NOMO-1 (cell line): ENCODE results near the gene YTHDC2.
"Not testable (repeated sequence)": the region's sequence is repeated elsewhere in the genome, so short reads cannot be mapped to it uniquely, and the experiment has no call there.

Experiments used
- DNase-seq, 2 experiments: peaks; one replicate each; lab custom pipeline; 2025; ENCODE audit not compliant: unreplicated experiment in 2 of 2; lab: John Stamatoyannopoulos, UW

Gene YTHDC2

GRCh38 chr5:113600255-113600905, 86.9 kb downstream of the YTHDC2 start:
- DNase-seq: no peak

GRCh38 chr5:113601423-113601822, 87.9 kb downstream of the YTHDC2 start:
- DNase-seq: no peak

- not testable (repeated sequence) for DNase-seq
These were observed 89.8 kb downstream of the YTHDC2 start for GRCh38 chr5:113603246-113603645.

- DNase-seq: peak; percentile 60 to 62
These were observed 93.0 kb downstream of the YTHDC2 start for GRCh38 chr5:113606298-113607134.

GRCh38 chr5:113607361-113607760, 93.9 kb downstream of the YTHDC2 start:
- no peak for DNase-seq

GRCh38 chr5:113608113-113608596, 94.7 kb downstream of the YTHDC2 start:
- no peak for DNase-seq

GRCh38 chr5:113612060-113612496, 98.6 kb downstream of the YTHDC2 start:
- peak in 1 of 2 experiments; percentile 46 for DNase-seq

GRCh38 chr5:113614191-113614590, 100.7 kb downstream of the YTHDC2 start:
- no peak for DNase-seq

GRCh38 chr5:113615708-113616107, 102.2 kb downstream of the YTHDC2 start:
- no peak for DNase-seq

GRCh38 chr5:113617191-113617796, 103.8 kb downstream of the YTHDC2 start:
- no peak for DNase-seq

GRCh38 chr5:113632996-113633395, 119.5 kb downstream of the YTHDC2 start:
- no peak for DNase-seq

GRCh38 chr5:113634957-113635356, 121.5 kb downstream of the YTHDC2 start:
- DNase-seq: no peak

- no peak for DNase-seq
These were observed 128.2 kb downstream of the YTHDC2 start for GRCh38 chr5:113641715-113642114.
